SU-DHL-6 (cell line): ENCODE results near the gene MBD4.

Source experiments
- EZH2phosphoT487 ChIP-seq: fragments of 200-600 bp; sonication (generic), shearing (Covaris generic); conservative IDR thresholded peaks from 2 replicates; pipeline ENCODE4 v1.6.1; 2018; ENCODE audit warnings: mild to moderate bottlenecking, antibody characterized with exemption, low read length, moderate library complexity, mixed read lengths
- TF ChIP-seq, protein P1 (sequence below): fragments of 200-600 bp; sonication (generic); IDR thresholded peaks from one replicate; pipeline ENCODE4 v1.5.1; 2017; ENCODE audit warnings: antibody characterized with exemption, mild to moderate bottlenecking, low read length, moderate library complexity; ENCODE audit not compliant: insufficient read depth, poor library complexity, severe bottlenecking

GRCh38 chr3:129470861-129471260, 31.1 kb upstream of the MBD4 start:
- TF ChIP-seq, protein P1, sequence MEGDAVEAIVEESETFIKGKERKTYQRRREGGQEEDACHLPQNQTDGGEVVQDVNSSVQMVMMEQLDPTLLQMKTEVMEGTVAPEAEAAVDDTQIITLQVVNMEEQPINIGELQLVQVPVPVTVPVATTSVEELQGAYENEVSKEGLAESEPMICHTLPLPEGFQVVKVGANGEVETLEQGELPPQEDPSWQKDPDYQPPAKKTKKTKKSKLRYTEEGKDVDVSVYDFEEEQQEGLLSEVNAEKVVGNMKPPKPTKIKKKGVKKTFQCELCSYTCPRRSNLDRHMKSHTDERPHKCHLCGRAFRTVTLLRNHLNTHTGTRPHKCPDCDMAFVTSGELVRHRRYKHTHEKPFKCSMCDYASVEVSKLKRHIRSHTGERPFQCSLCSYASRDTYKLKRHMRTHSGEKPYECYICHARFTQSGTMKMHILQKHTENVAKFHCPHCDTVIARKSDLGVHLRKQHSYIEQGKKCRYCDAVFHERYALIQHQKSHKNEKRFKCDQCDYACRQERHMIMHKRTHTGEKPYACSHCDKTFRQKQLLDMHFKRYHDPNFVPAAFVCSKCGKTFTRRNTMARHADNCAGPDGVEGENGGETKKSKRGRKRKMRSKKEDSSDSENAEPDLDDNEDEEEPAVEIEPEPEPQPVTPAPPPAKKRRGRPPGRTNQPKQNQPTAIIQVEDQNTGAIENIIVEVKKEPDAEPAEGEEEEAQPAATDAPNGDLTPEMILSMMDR = no peak
- no peak for TF ChIP-seq EZH2phosphoT487
